Gastroesophageal sphincter (tissue), 3 donors: ENCODE data around the gene IRX6.

Experiments used
- EP300 ChIP-seq: sonication (generic); formaldehyde crosslinking; IDR thresholded peaks from one replicate; pipeline ENCODE4 v1.6.1; 2017; ENCODE audit warnings: antibody characterized with exemption, mild to moderate bottlenecking
- POLR2A ChIP-seq, 2 donors: fragments of 450-650 bp; IDR thresholded peaks; one replicate each; pipeline ENCODE4 v1.6.1; 2017; ENCODE audit warnings: antibody characterized with exemption in 2 of 2, mild to moderate bottlenecking in 2 of 2, moderate library complexity in 1 of 2
- TF ChIP-seq, protein P1 (sequence below), 4 experiments: fragments of 200-600 bp in 2 of 4; fragments of 450-650 bp in 2 of 4; sonication (generic) in 1 of 4; IDR thresholded peaks; one replicate each; pipeline ENCODE4 v1.5.1; 2017 to 2019; ENCODE audit warnings: antibody characterized with exemption in 4 of 4, mild to moderate bottlenecking in 2 of 4, moderate library complexity in 2 of 4

- TF ChIP-seq, protein P1, sequence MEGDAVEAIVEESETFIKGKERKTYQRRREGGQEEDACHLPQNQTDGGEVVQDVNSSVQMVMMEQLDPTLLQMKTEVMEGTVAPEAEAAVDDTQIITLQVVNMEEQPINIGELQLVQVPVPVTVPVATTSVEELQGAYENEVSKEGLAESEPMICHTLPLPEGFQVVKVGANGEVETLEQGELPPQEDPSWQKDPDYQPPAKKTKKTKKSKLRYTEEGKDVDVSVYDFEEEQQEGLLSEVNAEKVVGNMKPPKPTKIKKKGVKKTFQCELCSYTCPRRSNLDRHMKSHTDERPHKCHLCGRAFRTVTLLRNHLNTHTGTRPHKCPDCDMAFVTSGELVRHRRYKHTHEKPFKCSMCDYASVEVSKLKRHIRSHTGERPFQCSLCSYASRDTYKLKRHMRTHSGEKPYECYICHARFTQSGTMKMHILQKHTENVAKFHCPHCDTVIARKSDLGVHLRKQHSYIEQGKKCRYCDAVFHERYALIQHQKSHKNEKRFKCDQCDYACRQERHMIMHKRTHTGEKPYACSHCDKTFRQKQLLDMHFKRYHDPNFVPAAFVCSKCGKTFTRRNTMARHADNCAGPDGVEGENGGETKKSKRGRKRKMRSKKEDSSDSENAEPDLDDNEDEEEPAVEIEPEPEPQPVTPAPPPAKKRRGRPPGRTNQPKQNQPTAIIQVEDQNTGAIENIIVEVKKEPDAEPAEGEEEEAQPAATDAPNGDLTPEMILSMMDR (IDR thresholded peaks at IDR 0.05) = no peak
- TF ChIP-seq POLR2A (IDR thresholded peaks at IDR 0.05) = no peak
- TF ChIP-seq EP300 = no peak
Measured at GRCh38 chr16:55297062-55297909, 26.7 kb upstream of the IRX6 start.
